HEK293 (cell line): ENCODE measurements around the gene COL8A1.

ENCODE experiments used
- ATF2 ChIP-seq: fragments of 450-650 bp; formaldehyde crosslinking; IDR thresholded peaks from 2 replicates; pipeline ENCODE4 v1.5.1; 2016; ENCODE audit warnings: missing biosample characterization, missing genetic modification characterization, low read depth
- CTCF ChIP-seq: fragments of 450-650 bp; formaldehyde crosslinking; IDR thresholded peaks from 2 replicates; pipeline ENCODE4 v1.5.1; 2016; ENCODE audit warnings: missing biosample characterization, missing genetic modification characterization
- REST ChIP-seq: fragments of 450-650 bp; formaldehyde crosslinking; IDR thresholded peaks from 2 replicates; pipeline ENCODE4 v1.5.1; 2016; ENCODE audit warnings: missing biosample characterization, missing genetic modification characterization
- YY1 ChIP-seq: fragments of 450-650 bp; formaldehyde crosslinking; IDR thresholded peaks from 2 replicates; pipeline ENCODE4 v1.5.1; 2018; ENCODE audit warnings: missing biosample characterization, missing genetic modification characterization
- ZFP69B ChIP-seq: fragments of 450-650 bp; formaldehyde crosslinking; IDR thresholded peaks from 2 replicates; pipeline ENCODE4 v1.5.1; 2016; ENCODE audit warnings: missing biosample characterization, missing genetic modification characterization
- ZNF274 ChIP-seq, 2 experiments: fragments of 200-500 bp in 1 of 2; fragments of 450-650 bp in 1 of 2; sonication (Bioruptor generic) in 1 of 2; formaldehyde crosslinking in 1 of 2; IDR thresholded peaks; 2 replicates each; pipeline versions ENCODE4 v1.5.1 to v1.6.1; 2014 to 2016; ENCODE audit warnings: borderline replicate concordance in 1 of 2, inconsistent platforms in 1 of 2, low read length in 1 of 2, missing biosample characterization in 1 of 2, missing genetic modification characterization in 1 of 2
- ZNF623 ChIP-seq: fragments of 450-650 bp; formaldehyde crosslinking; IDR thresholded peaks from 2 replicates; pipeline ENCODE4 v1.5.1; 2016; ENCODE audit warnings: missing biosample characterization, missing genetic modification characterization
- ZNF626 ChIP-seq: fragments of 450-650 bp; sonication (Bioruptor Pico); formaldehyde crosslinking; IDR thresholded peaks from 2 replicates; pipeline ENCODE4 v1.5.1; 2018; ENCODE audit warnings: missing biosample characterization, missing genetic modification characterization, inconsistent platforms
- ZNF76 ChIP-seq: fragments of 450-650 bp; formaldehyde crosslinking; IDR thresholded peaks from 2 replicates; pipeline ENCODE4; 2016; ENCODE audit warnings: low read depth, missing biosample characterization, missing genetic modification characterization, borderline replicate concordance

- TF ChIP-seq ZNF274 (IDR thresholded peaks at IDR 0.05; ENCODE audit: low read length) (no peak), ZNF274 (tag by site-specific recombination; IDR thresholded peaks at IDR 0.05; ENCODE audit: borderline replicate concordance) (no peak), REST (tag by site-specific recombination) (no peak), CTCF (tag by site-specific recombination) (no peak), YY1 (tag by site-specific recombination) (no peak), ZNF76 (tag by site-specific recombination) (no peak), ZFP69B (tag by site-specific recombination) (no peak), ZNF626 (tag by site-specific recombination) (no peak), ZNF623 (tag by site-specific recombination) (no peak), ATF2 (tag by site-specific recombination) (no peak)
These were observed 13.7 kb upstream of the COL8A1 start for GRCh38 chr3:99624496-99625236.
